Muscle of back (tissue), 11 donors: Measurements from ENCODE around the gene EMP1. TPM values are rescaled to one million over a fixed set of nuclear protein-coding genes. Genes with fewer than 3 reads are reported as not detected.

Experiments used
- DNase-seq, 3 donors: peaks; one replicate each; pipeline versions ENCODE4 v3.0.0 to v3.0.0-alpha.2; 2013
- polyA plus RNA-seq, 10 donors: library from polyadenylated mRNA; unstranded; fragments of 120-200 nt; gene quantifications; one replicate each; pipeline ENCODE4 v1.2.1, GENCODE V29; 2013; ENCODE audit not compliant: insufficient read length in 10 of 10

EMP1 gene
- polyA plus RNA-seq, 10 donors, result 159 to 263 (median 200) TPM

- DNase-seq, result no peak
Observed at GRCh38 chr12:13170892-13171490, 25.5 kb upstream of the EMP1 start.

- peak in 1 of 3 donors; percentile 75 for DNase-seq
Observed at GRCh38 chr12:13171921-13172859, 24.3 kb upstream of the EMP1 start.

GRCh38 chr12:13173012-13173932, 23.3 kb upstream of the EMP1 start:
- DNase-seq, result peak; percentile 92 to 97 (median 94)

GRCh38 chr12:13175499-13175898, 21.0 kb upstream of the EMP1 start:
- no peak for DNase-seq

- no peak for DNase-seq
Observed at GRCh38 chr12:13176256-13176655, 20.3 kb upstream of the EMP1 start.

GRCh38 chr12:13177373-13177772, 19.2 kb upstream of the EMP1 start:
- DNase-seq, result no peak

- DNase-seq, result no peak
Observed at GRCh38 chr12:13177906-13178305, 18.6 kb upstream of the EMP1 start.

GRCh38 chr12:13178568-13179210, 17.8 kb upstream of the EMP1 start:
- DNase-seq, result peak; percentile 77 to 95 (median 89)

GRCh38 chr12:13179211-13180074, 17.1 kb upstream of the EMP1 start:
- peak in 1 of 3 donors; percentile 67 for DNase-seq

GRCh38 chr12:13181375-13182070, 15.0 kb upstream of the EMP1 start:
- no peak for DNase-seq

- no peak for DNase-seq
Observed at GRCh38 chr12:13182881-13183280, 13.6 kb upstream of the EMP1 start.

- DNase-seq, result no peak
Observed at GRCh38 chr12:13183620-13184019, 12.9 kb upstream of the EMP1 start.

- DNase-seq, result no peak
Observed at GRCh38 chr12:13186302-13186701, 10.2 kb upstream of the EMP1 start.

GRCh38 chr12:13187399-13187798, 9.1 kb upstream of the EMP1 start:
- no peak for DNase-seq

- peak in 2 of 3 donors; percentile 50 to 70 for DNase-seq
Observed at GRCh38 chr12:13189264-13189663, 7.3 kb upstream of the EMP1 start.

- DNase-seq, result no peak
Observed at GRCh38 chr12:13190275-13190674, 6.3 kb upstream of the EMP1 start.

- no peak for DNase-seq
Observed at GRCh38 chr12:13192719-13193118, 3.8 kb upstream of the EMP1 start.

- peak in 2 of 3 donors; percentile 35 to 72 for DNase-seq
Observed at GRCh38 chr12:13193505-13194231, 2.9 kb upstream of the EMP1 start.
